DND-41 (cell line): ENCODE data around the gene ATP13A3.

Experiments used
- ATAC-seq: fragments of 200-7000 bp; cut with Tn5 transposase; 3 replicates; pipeline ENCODE4 v1.9.1; 2021; ENCODE audit warnings: low read depth; ENCODE audit not compliant: insufficient read depth
- DNase-seq: peaks from one replicate; pipeline ENCODE4 v3.0.0-alpha.2; 2020
- H2AFZ ChIP-seq: 2 replicates; pipeline ENCODE4 v1.6.0; 2012; ENCODE audit warnings: low read depth, low read length
- H3K27ac ChIP-seq: 2 replicates; pipeline ENCODE4 v1.5.1; 2012; ENCODE audit warnings: low read length, inconsistent platforms
- H3K27me3 ChIP-seq: fragments of 200-600 bp; sonication (generic); 2 replicates; pipeline ENCODE4 v1.6.0; 2012; ENCODE audit warnings: low read length, mild to moderate bottlenecking, inconsistent platforms; ENCODE audit not compliant: insufficient read depth, poor library complexity
- H3K36me3 ChIP-seq: 2 replicates; pipeline ENCODE4 v1.5.1; 2012; ENCODE audit warnings: low read length, inconsistent platforms; ENCODE audit not compliant: insufficient read depth
- H3K4me1 ChIP-seq: 2 replicates; pipeline ENCODE4 v1.5.1; 2012; ENCODE audit warnings: mild to moderate bottlenecking, low read length; ENCODE audit not compliant: insufficient read depth
- H3K4me2 ChIP-seq: 2 replicates; pipeline ENCODE4 v1.6.0; 2012; ENCODE audit warnings: mild to moderate bottlenecking, moderate library complexity, low read length, inconsistent platforms; ENCODE audit not compliant: insufficient read depth
- H3K4me3 ChIP-seq, 2 experiments: fragments of 200-600 bp in 1 of 2; shearing (Covaris generic) in 1 of 2; 2 replicates each; pipeline ENCODE4 v1.5.1; 2012 to 2016; ENCODE audit warnings: inconsistent platforms in 2 of 2, low read length in 2 of 2, mild to moderate bottlenecking in 2 of 2, low read depth in 1 of 2, moderate library complexity in 1 of 2
- H3K79me2 ChIP-seq: 2 replicates; pipeline ENCODE4 v1.6.0; 2012; ENCODE audit warnings: low read length, inconsistent platforms; ENCODE audit not compliant: insufficient read depth
- H3K9ac ChIP-seq: 2 replicates; pipeline ENCODE4 v1.6.0; 2012; ENCODE audit warnings: low read depth, mild to moderate bottlenecking, inconsistent platforms, low read length, moderate library complexity
- H3K9me3 ChIP-seq: 2 replicates; pipeline ENCODE4 v1.5.1; 2012; ENCODE audit warnings: low read length, moderate library complexity, mild to moderate bottlenecking, inconsistent platforms; ENCODE audit not compliant: insufficient read depth, severe bottlenecking
- H4K20me1 ChIP-seq: 2 replicates; pipeline ENCODE4 v1.6.0; 2012; ENCODE audit warnings: low read length; ENCODE audit not compliant: insufficient read depth
- CTCF ChIP-seq: IDR thresholded peaks from 2 replicates; pipeline ENCODE4 v1.5.1; 2012; ENCODE audit warnings: borderline replicate concordance, low read length, moderate library complexity, mild to moderate bottlenecking; ENCODE audit not compliant: poor library complexity, severe bottlenecking; ENCODE audit errors: extremely low read depth
- EZH2 ChIP-seq: IDR thresholded peaks from 3 replicates; pipeline ENCODE4 v1.6.1; 2012; ENCODE audit warnings: borderline replicate concordance, low read depth, mild to moderate bottlenecking, moderate library complexity, low read length, inconsistent platforms; ENCODE audit not compliant: severe bottlenecking

ATP13A3 gene

DNA sequence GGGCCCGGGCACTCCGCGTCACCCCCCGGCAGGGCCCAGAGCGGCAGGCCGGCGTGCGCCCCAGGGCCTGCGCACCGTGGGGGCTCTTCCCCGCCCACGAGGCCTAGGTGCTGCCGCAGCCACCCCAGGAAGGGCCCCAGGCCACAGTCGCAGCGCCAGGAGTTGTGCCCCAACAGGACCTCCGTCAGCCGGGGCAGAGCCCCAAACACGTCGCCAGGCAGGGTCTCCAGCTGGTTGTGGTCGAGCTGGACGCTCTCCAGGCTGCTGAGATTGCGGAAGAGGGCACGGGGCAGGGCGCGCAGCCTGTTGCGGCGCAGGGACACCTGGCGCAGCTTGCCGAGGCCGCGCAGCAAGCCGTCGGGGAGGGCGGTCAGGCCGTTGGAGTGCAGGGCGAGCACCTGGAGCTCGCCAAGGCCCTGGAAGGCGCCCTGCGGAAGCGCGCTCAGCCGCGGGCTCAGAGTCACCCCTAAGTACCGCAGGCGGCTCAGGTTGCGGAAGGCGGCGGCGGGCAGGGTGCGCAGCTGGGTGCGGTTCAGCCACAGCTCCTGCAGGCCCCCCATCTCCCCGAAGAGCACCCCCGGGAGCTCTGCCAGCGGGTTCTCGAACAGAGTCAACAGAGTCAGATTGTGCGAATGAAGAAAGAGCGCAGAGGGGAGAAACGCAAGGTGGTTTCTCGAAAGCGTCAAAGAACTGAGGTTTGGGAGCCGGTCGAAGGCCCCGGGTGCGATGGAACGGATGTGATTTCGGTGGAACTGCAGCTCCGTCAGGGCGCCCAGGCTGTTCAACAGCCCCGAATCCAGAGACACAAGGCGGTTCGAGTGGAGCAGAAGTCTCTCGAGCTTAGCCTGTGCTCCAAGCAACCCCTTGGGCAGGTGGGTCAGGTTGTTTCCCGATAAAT, 89.7 kb downstream of the ATP13A3 start:
- peak overlapping the region; percentile 78 for H3K27ac ChIP-seq
- H3K27me3 ChIP-seq, result peaks cover 5% of the 10 kb centered on the region
- H4K20me1 ChIP-seq, result no peaks in the 10 kb centered on the region
- peak overlapping the region in 1 of 2 experiments; percentile 50; a peak in 2 of 4 replicates for H3K4me3 ChIP-seq
- H3K9ac ChIP-seq, result peak overlapping the region; percentile 35
- TF ChIP-seq EZH2 (no peak), CTCF (no peak)
- ATAC-seq, result peak; percentile 79
- H3K4me1 ChIP-seq, result peaks cover 58% of the 10 kb centered on the region
- peak overlapping the region; percentile 67 for H3K4me2 ChIP-seq
- peaks cover 6% of the 10 kb centered on the region for H3K9me3 ChIP-seq
- peak overlapping the region; percentile 51 for H2AFZ ChIP-seq
- peak; percentile 94 for DNase-seq
- H3K36me3 ChIP-seq, result no peaks in the 10 kb centered on the region
- no peaks in the 10 kb centered on the region for H3K79me2 ChIP-seq

GRCh38 chr3:194396539-194396858, 90.3 kb downstream of the ATP13A3 start:
- Histone ChIP-seq H3K36me3 (no peaks in the 10 kb centered on the region), H3K4me1 (peaks cover 58% of the 10 kb centered on the region), H4K20me1 (no peaks in the 10 kb centered on the region), H3K4me3 (peak overlapping the region in 1 of 2 experiments; percentile 50; a peak in 2 of 4 replicates), H3K9me3 (peaks cover 6% of the 10 kb centered on the region), H2AFZ (peak overlapping the region; percentile 13; the same call in 1 of the 2 replicates), H3K9ac (peak overlapping the region; percentile 35), H3K79me2 (no peaks in the 10 kb centered on the region), H3K27me3 (peaks cover 5% of the 10 kb centered on the region), H3K4me2 (peak overlapping the region; percentile 67), H3K27ac (peak overlapping the region; percentile 78)
- DNase-seq, result no peak
- TF ChIP-seq EZH2, result no peak
- no peak for TF ChIP-seq CTCF
- ATAC-seq, result no peak

- peak overlapping the region; percentile 38; the same call in 1 of the 2 replicates for H3K9ac ChIP-seq
- peaks cover 5% of the 10 kb centered on the region for H3K27me3 ChIP-seq
- H3K4me2 ChIP-seq, result peak overlapping the region; percentile 67
- H3K36me3 ChIP-seq, result no peaks in the 10 kb centered on the region
- peak overlapping the region; percentile 78 for H3K27ac ChIP-seq
- H4K20me1 ChIP-seq, result no peaks in the 10 kb centered on the region
- TF ChIP-seq CTCF, result peak; percentile 26
- TF ChIP-seq EZH2, result no peak
- no peaks in the 10 kb centered on the region for H3K79me2 ChIP-seq
- DNase-seq (peak; percentile 94), ATAC-seq (peak; percentile 67)
- H3K4me1 ChIP-seq, result peaks cover 58% of the 10 kb centered on the region
- peaks cover 5% of the 10 kb centered on the region for H3K9me3 ChIP-seq
- H3K4me3 ChIP-seq, result peak overlapping the region in 1 of 2 experiments; percentile 50; a peak in 2 of 4 replicates
- H2AFZ ChIP-seq, result 0 out of 2 replicates have a peak overlapping the region, but pooled peaks have one; percentile 38
These were observed 90.8 kb downstream of the ATP13A3 start for GRCh38 chr3:194395778-194396538.
